RWPE2 (cell line): ENCODE data around the gene CCSER1.

Source experiments
- ATAC-seq: fragments of 200-7000 bp; cut with Tn5 transposase; 3 replicates; pipeline ENCODE4 v1.9.1; 2021; ENCODE audit warnings: low read depth
- DNase-seq: peaks from one replicate; pipeline ENCODE4 v3.0.0-alpha.2; 2020; ENCODE audit warnings: low spot score
- H3K27ac ChIP-seq: fragments of 450-650 bp; 2 replicates; pipeline ENCODE4 v1.5.1; 2017; ENCODE audit warnings: mild to moderate bottlenecking; ENCODE audit not compliant: poor library complexity, severe bottlenecking
- H3K27me3 ChIP-seq: fragments of 250-450 bp; sonication (Bioruptor Pico); 2 replicates; pipeline ENCODE4 v1.5.1; 2021; ENCODE audit warnings: mild to moderate bottlenecking, moderate library complexity; ENCODE audit not compliant: insufficient read depth, poor library complexity, severe bottlenecking
- H3K36me3 ChIP-seq: fragments of 250-450 bp; sonication (Bioruptor Pico); 2 replicates; pipeline ENCODE4 v1.5.1; 2020; ENCODE audit warnings: low read depth, mild to moderate bottlenecking, moderate library complexity
- H3K4me1 ChIP-seq: fragments of 250-450 bp; sonication (Bioruptor Pico); 2 replicates; pipeline ENCODE4 v1.5.1; 2021; ENCODE audit warnings: mild to moderate bottlenecking, moderate library complexity; ENCODE audit not compliant: insufficient read depth, poor library complexity, severe bottlenecking
- H3K4me3 ChIP-seq: fragments of 250-450 bp; sonication (Bioruptor Pico); 2 replicates; pipeline ENCODE4 v1.5.1; 2021; ENCODE audit warnings: mild to moderate bottlenecking, moderate library complexity; ENCODE audit not compliant: severe bottlenecking
- H3K9me3 ChIP-seq: fragments of 250-450 bp; sonication (Bioruptor Pico); 2 replicates; pipeline ENCODE4 v1.5.1; 2021; ENCODE audit warnings: mild to moderate bottlenecking, moderate library complexity; ENCODE audit not compliant: severe bottlenecking
- TF ChIP-seq, protein P1 (sequence below): fragments of 450-650 bp; IDR thresholded peaks from one replicate; pipeline ENCODE4 v1.5.1; 2017; ENCODE audit warnings: mild to moderate bottlenecking, moderate library complexity; ENCODE audit not compliant: poor library complexity, severe bottlenecking

CCSER1 gene

DNA sequence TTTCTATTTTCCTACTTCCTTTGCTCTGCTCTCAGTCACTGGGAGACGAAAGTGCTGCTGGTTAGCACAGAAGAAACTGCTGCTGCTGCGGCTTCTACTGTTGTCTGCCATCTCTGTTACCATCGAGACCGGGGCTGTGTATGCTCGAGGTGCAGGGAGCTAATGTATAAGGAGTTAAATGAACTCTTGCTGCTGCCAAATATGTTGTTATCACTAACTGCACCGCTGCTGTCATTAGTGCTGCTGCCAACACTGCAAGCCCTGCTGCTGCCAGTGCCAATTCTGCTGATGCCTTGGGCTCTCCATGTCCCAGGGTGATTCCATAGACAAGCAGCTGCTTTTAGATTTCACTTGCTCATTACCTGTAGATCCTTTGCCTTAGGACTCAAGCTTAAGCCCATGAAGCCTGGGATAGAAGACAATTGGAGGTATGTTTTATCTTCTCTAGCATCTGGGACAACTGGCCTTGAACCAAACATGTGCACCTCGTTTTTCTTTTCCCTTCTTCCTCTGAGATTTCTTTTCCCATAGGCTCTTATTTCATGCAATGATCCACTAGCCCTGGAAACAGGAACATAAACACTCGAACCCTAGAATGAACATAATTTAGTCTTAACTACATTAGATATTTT is 107.8 kb downstream of the CCSER1 start:
- TF ChIP-seq, protein P1, sequence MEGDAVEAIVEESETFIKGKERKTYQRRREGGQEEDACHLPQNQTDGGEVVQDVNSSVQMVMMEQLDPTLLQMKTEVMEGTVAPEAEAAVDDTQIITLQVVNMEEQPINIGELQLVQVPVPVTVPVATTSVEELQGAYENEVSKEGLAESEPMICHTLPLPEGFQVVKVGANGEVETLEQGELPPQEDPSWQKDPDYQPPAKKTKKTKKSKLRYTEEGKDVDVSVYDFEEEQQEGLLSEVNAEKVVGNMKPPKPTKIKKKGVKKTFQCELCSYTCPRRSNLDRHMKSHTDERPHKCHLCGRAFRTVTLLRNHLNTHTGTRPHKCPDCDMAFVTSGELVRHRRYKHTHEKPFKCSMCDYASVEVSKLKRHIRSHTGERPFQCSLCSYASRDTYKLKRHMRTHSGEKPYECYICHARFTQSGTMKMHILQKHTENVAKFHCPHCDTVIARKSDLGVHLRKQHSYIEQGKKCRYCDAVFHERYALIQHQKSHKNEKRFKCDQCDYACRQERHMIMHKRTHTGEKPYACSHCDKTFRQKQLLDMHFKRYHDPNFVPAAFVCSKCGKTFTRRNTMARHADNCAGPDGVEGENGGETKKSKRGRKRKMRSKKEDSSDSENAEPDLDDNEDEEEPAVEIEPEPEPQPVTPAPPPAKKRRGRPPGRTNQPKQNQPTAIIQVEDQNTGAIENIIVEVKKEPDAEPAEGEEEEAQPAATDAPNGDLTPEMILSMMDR: no peak
- ATAC-seq: no peak
- H3K27ac ChIP-seq: no peak overlapping the region

DNA sequence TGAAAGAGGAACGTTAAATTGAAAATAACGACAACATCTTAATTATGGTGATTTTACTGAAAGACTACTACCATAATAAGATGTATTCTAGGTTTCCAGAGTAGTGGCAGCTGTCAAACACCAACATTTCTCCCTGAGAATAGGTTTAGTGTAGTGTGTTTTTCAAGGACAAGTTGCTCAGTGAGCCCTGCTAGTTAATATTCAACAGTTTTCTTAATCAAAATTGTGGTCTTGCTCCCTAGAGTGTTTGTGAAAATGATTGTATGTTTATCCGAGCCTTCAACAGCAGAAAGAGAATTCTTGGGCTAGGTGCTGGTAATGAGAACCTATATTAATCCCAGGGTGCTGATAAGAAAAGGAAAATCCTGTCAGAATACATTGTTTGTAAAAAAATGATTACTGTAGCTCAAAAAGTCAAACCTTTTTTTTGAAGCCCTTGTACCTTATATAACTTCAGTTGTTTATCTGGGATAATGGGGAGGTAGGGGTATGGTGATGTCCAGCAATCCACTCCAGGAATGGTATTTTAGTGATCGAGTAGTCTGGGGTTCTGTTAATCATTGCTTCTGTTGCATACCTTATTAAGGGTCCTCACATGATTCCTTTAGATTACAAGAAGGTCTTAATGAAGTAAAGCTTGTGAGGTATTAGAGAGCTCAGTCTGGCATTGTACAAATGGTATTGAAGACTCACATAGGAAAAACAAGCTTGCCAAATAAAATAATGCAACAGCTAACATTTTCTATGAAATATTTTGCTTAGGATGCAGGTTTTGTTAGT is 110.7 kb downstream of the CCSER1 start:
- no peak for ATAC-seq
- no peak for DNase-seq
- TF ChIP-seq, protein P1: no peak

More for the DNA sequence above, 107.8 kb downstream of the CCSER1 start:
- no peak overlapping the region for H3K4me3 ChIP-seq
- DNase-seq: no peak
- H3K4me1 ChIP-seq: no peaks in the 10 kb centered on the region
- H3K36me3 ChIP-seq: no peaks in the 10 kb centered on the region
- H3K9me3 ChIP-seq: no peaks in the 10 kb centered on the region
- no peaks in the 10 kb centered on the region for H3K27me3 ChIP-seq

DNA sequence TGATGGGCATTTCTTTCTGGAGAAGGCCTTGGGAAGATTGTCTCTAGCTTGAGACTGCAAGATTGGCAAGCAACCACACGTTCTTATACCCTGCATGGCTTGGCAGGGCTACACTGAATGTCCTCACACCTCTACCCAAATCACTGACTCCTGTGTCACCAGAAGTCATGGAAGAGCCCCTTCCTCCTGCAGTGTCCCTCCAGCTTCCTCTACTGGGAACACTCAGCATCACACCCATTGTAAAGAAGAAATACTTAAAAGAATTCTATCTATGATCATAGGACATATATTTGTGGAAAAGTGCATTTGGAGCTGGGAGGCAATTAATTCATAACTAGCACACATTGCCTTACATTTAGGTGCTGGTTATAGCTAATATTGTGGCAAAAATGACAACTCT is 113.1 kb downstream of the CCSER1 start:
- H3K9me3 ChIP-seq: no peaks in the 10 kb centered on the region
- H3K36me3 ChIP-seq: no peaks in the 10 kb centered on the region
- H3K4me1 ChIP-seq: no peaks in the 10 kb centered on the region
- no peaks in the 10 kb centered on the region for H3K27me3 ChIP-seq
- no peak overlapping the region for H3K4me3 ChIP-seq
- DNase-seq (no peak), ATAC-seq (no peak)
- TF ChIP-seq, protein P1: no peak
- no peak overlapping the region for H3K27ac ChIP-seq

More for the DNA sequence above, 110.7 kb downstream of the CCSER1 start:
- H3K4me1 ChIP-seq: no peaks in the 10 kb centered on the region
- H3K4me3 ChIP-seq: no peak overlapping the region
- H3K9me3 ChIP-seq: no peaks in the 10 kb centered on the region
- no peak overlapping the region for H3K27ac ChIP-seq
- no peaks in the 10 kb centered on the region for H3K27me3 ChIP-seq
- H3K36me3 ChIP-seq: no peaks in the 10 kb centered on the region

DNA sequence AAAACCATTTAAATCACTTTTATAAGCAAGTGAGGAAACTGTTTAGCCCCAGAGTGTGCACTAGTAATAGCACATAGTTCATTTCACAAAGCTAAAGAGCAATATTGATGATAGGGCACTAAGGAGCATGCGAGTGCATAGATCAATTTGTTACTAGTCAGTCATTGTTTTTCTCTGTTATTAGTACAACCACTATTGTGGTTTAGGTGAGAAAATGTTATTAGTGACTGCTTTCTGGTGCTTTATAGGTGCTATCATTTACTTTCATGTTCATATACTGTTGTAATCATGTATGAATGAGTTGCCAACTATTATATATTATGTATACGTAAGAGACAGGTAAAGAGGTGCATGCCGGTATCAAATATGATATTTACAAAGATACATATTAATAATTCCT is 113.8 kb downstream of the CCSER1 start:
- no peak for DNase-seq
- H3K4me3 ChIP-seq: no peak overlapping the region
- no peak for ATAC-seq
- no peaks in the 10 kb centered on the region for H3K4me1 ChIP-seq
- no peaks in the 10 kb centered on the region for H3K36me3 ChIP-seq
- H3K27ac ChIP-seq: no peak overlapping the region
- no peaks in the 10 kb centered on the region for H3K27me3 ChIP-seq
- no peaks in the 10 kb centered on the region for H3K9me3 ChIP-seq
- TF ChIP-seq, protein P1: no peak

DNA sequence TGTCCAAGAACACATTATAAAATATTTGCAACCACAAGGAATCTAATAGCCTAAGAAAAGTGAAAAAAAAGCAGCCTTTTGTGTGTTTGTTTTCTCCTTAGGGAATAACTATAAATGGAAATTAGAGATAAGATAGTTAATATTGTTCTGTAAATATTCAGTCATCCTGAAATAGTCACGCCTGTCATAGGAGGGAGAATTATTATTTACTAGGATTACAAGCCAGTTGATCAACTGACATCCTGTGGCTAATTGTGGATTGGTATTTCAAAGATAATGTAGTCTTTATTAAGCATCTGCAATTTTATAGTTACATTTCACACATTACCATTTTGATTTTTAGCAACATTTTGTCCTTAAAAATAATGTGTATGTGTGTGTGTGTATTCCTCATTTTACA is 118.6 kb downstream of the CCSER1 start:
- ATAC-seq (no peak), DNase-seq (no peak)
- TF ChIP-seq, protein P1: no peak

More for the DNA sequence above, 118.6 kb downstream of the CCSER1 start:
- H3K27me3 ChIP-seq: no peaks in the 10 kb centered on the region
- H3K27ac ChIP-seq: no peak overlapping the region
- no peaks in the 10 kb centered on the region for H3K9me3 ChIP-seq
- H3K4me3 ChIP-seq: no peak overlapping the region
- H3K36me3 ChIP-seq: no peaks in the 10 kb centered on the region
- H3K4me1 ChIP-seq: no peaks in the 10 kb centered on the region
